Glutamatergic neuron (in vitro differentiated cells): ENCODE measurements around the gene JAGN1. TPM values are rescaled to one million over a fixed set of nuclear protein-coding genes. Genes with fewer than 3 reads are reported as not detected.
"Not testable (repeated sequence)": the region's sequence is repeated elsewhere in the genome, so short reads cannot be mapped to it uniquely, and the experiment has no call there.

ENCODE experiments used
- DNase-seq: peaks from one replicate; pipeline ENCODE4 v3.0.0; 2022
- H3K27ac Mint-ChIP-seq: one replicate; pipeline ENCODE4 v1.8.0; 2020; ENCODE audit warnings: mild to moderate bottlenecking, mixed read lengths, inconsistent platforms; ENCODE audit not compliant: unreplicated experiment
- H3K27me3 Mint-ChIP-seq: one replicate; pipeline ENCODE4 v1.8.0; 2020; ENCODE audit warnings: mild to moderate bottlenecking, moderate library complexity, mixed read lengths, inconsistent platforms; ENCODE audit not compliant: unreplicated experiment
- H3K36me3 Mint-ChIP-seq: one replicate; pipeline ENCODE4 v1.8.0; 2020; ENCODE audit warnings: mild to moderate bottlenecking, mixed read lengths, inconsistent platforms; ENCODE audit not compliant: unreplicated experiment
- H3K4me1 Mint-ChIP-seq: one replicate; pipeline ENCODE4 v1.8.0; 2020; ENCODE audit warnings: mild to moderate bottlenecking, low read depth, mixed read lengths, inconsistent platforms; ENCODE audit not compliant: unreplicated experiment
- H3K4me3 Mint-ChIP-seq: one replicate; pipeline ENCODE4 v1.8.0; 2020; ENCODE audit warnings: mild to moderate bottlenecking, mixed read lengths, inconsistent platforms; ENCODE audit not compliant: unreplicated experiment
- H3K9me3 Mint-ChIP-seq: one replicate; pipeline ENCODE4 v1.8.0; 2020; ENCODE audit warnings: mild to moderate bottlenecking, moderate library complexity, mixed read lengths, inconsistent platforms; ENCODE audit not compliant: unreplicated experiment
- total RNA-seq: library from RNA; stranded (reverse); fragmentation: NEBNext Ultra II Directional; extraction: Animal tissue kit (Norgen Biotek cat#: 25700); gene quantifications from one replicate; pipeline ENCODE4 v1.2.1, GENCODE V29; 2021; ENCODE audit not compliant: unreplicated experiment
- TF ChIP-seq, protein P1 (sequence below): fragments of 200-600 bp; sonication (generic); IDR thresholded peaks from one replicate; pipeline ENCODE4 v1.5.0; 2021; ENCODE audit not compliant: partially characterized antibody, unreplicated experiment

The JAGN1 gene
- total RNA-seq, 1 donor from 2014 or later: 37.8 TPM

DNA sequence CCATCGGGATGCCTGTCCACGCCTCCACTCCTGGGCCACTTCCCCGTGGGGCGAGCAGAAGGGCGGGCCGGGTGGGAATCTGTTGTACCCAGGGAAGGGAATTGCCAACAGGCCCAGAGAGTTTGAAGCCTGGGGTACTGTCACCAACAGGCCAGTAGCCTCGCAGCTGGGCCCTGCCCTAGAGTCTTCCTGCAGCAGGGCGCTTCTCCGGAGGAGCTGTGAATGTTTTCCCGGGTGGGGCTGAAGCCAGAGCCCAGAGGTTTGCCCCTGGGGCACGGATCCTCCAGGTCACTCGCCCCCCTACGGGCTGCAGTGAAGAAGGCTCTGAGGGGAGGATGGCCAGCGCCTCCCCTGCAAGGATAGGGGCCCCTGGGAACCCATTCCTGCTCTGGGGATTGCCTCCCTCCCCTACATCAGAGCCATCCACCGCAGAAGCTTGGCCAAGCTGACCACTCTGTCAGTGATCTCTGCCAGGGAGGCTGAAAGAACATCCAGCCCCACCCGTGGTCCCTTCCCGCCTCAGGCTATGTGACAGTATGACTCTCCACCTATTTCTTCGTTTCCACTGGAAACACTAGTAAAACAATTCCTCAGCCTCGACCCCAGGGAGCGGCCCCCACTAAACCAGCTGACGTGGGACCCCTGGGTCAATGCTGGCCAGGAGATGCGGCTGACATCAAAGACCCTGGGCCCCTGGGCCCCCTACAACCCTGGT lies 27.2 kb upstream of the JAGN1 start:
- Mint-ChIP-seq H3K4me1 (peaks cover 15% of the 10 kb centered on the region), H3K4me3 (no peak overlapping the region), H3K27ac (no peak overlapping the region), H3K9me3 (peaks cover 2% of the 10 kb centered on the region), H3K36me3 (no peaks in the 10 kb centered on the region), H3K27me3 (peaks cover 5% of the 10 kb centered on the region)
- peak; percentile 24 for DNase-seq
- TF ChIP-seq, protein P1, sequence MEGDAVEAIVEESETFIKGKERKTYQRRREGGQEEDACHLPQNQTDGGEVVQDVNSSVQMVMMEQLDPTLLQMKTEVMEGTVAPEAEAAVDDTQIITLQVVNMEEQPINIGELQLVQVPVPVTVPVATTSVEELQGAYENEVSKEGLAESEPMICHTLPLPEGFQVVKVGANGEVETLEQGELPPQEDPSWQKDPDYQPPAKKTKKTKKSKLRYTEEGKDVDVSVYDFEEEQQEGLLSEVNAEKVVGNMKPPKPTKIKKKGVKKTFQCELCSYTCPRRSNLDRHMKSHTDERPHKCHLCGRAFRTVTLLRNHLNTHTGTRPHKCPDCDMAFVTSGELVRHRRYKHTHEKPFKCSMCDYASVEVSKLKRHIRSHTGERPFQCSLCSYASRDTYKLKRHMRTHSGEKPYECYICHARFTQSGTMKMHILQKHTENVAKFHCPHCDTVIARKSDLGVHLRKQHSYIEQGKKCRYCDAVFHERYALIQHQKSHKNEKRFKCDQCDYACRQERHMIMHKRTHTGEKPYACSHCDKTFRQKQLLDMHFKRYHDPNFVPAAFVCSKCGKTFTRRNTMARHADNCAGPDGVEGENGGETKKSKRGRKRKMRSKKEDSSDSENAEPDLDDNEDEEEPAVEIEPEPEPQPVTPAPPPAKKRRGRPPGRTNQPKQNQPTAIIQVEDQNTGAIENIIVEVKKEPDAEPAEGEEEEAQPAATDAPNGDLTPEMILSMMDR: no peak

DNA sequence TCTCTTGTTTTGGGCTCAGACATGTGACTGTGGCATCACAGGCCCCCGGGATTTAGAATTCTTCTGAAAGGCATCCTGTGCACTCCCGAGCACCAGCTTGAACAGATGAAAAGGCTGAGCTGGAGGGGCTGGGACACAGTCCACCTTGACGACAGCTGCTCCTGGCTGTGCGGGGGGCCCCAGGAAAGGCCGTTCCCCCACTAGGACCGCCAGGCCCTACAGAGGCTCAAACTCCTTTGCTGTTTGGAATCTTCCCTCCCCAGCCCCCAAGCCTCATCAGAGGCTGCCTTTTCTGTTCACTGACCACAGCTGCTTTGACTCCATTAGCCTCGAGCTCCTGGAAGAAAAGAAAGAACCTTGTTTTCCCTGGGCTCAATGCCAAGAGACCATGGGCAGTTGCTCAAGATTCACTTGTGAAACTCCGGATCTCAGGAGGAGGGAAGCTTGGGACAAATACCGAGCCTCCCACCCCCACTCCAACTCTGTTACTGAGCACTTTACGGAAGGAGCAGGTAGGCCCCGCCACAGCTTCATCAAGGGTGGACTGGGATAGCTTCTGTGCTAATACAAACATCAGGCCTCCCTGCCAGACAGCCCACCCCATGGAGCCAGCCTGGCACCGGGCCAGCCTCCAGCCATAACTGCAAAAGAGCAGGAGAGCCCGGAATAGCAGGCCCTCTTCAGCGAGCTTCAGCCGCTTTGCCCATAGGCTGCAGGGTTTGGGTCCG lies 26.0 kb upstream of the JAGN1 start:
- Mint-ChIP-seq H3K27ac (peak overlapping the region; percentile 82), H3K27me3 (no peaks in the 10 kb centered on the region), H3K4me3 (peak overlapping the region; percentile 11), H3K9me3 (no peaks in the 10 kb centered on the region), H3K4me1 (peaks cover 5% of the 10 kb centered on the region), H3K36me3 (no peaks in the 10 kb centered on the region)
- DNase-seq: peak; percentile 28
- TF ChIP-seq, protein P1: no peak

DNA sequence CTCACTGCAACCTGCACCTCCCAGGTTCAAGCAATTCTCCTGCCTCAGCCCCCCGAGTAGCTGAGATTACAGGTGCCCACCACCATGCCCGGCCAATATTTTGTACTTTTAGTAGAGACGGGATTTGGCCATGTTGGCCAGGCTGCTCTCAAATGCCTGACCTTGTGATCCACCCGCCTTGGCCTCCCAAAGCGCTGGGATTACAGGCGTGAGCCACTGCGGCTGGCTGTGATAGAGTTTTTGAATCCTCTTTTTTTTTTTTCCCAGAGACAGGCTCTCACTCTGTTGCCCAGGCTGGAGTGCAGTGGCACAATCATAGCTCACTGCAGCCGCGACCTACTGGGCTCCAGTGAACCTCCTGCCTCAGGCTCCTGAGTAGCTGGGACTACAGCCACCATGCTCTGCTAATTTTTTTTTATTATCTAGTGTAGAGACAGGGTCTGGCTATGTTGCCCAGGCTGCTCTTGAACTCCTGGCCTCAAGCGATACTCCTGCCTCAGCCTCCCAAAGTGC lies 25.2 kb upstream of the JAGN1 start:
- not testable (repeated sequence) for H3K4me3 Mint-ChIP-seq, H3K27me3 Mint-ChIP-seq, H3K27ac Mint-ChIP-seq, H3K4me1 Mint-ChIP-seq, DNase-seq, H3K9me3 Mint-ChIP-seq, H3K36me3 Mint-ChIP-seq

GRCh38 chr3:9866639-9867038 lies 23.8 kb upstream of the JAGN1 start:
- Mint-ChIP-seq H3K4me3 (no peak overlapping the region), H3K9me3 (no peaks in the 10 kb centered on the region), H3K27me3 (peaks cover 2% of the 10 kb centered on the region), H3K36me3 (no peaks in the 10 kb centered on the region), H3K27ac (no peak overlapping the region), H3K4me1 (peaks cover 5% of the 10 kb centered on the region)
- DNase-seq: no peak
- TF ChIP-seq, protein P1: no peak

- DNase-seq: no peak
- Mint-ChIP-seq H3K9me3 (no peaks in the 10 kb centered on the region), H3K27me3 (peaks cover 2% of the 10 kb centered on the region), H3K4me1 (peaks cover 3% of the 10 kb centered on the region), H3K36me3 (no peaks in the 10 kb centered on the region), H3K4me3 (no peak overlapping the region), H3K27ac (no peak overlapping the region)
- TF ChIP-seq, protein P1: no peak
Observed at GRCh38 chr3:9867106-9867505, 23.3 kb upstream of the JAGN1 start.
